ENCODE data around the gene SAP30BP.
"Not testable (repeated sequence)": the region's sequence is repeated elsewhere in the genome, so short reads cannot be mapped to it uniquely, and the experiment has no call there.

The SAP30BP gene

GRCh38 chr17:75634754-75635609 is 32.2 kb upstream of the SAP30BP start:
- no peak for DNase-seq

GRCh38 chr17:75635610-75636202 is 31.4 kb upstream of the SAP30BP start:
- DNase-seq: no peak

GRCh38 chr17:75636381-75637142 is 30.6 kb upstream of the SAP30BP start:
- no peak for DNase-seq

GRCh38 chr17:75637143-75637538 is 30.0 kb upstream of the SAP30BP start:
- DNase-seq: no peak

- no peak for DNase-seq
Measured at GRCh38 chr17:75637551-75637950, 29.6 kb upstream of the SAP30BP start.

- not testable (repeated sequence) for DNase-seq
Measured at GRCh38 chr17:75638039-75638438, 29.1 kb upstream of the SAP30BP start.

GRCh38 chr17:75638893-75639292 is 28.2 kb upstream of the SAP30BP start:
- no peak for DNase-seq

- no peak for DNase-seq
Measured at GRCh38 chr17:75639327-75639726, 27.8 kb upstream of the SAP30BP start.

GRCh38 chr17:75639771-75640555 is 27.2 kb upstream of the SAP30BP start:
- DNase-seq: no peak

- no peak for DNase-seq
Measured at GRCh38 chr17:75640556-75641119, 26.5 kb upstream of the SAP30BP start.

GRCh38 chr17:75641343-75641742 is 25.8 kb upstream of the SAP30BP start:
- DNase-seq: no peak

GRCh38 chr17:75642182-75642783 is 24.9 kb upstream of the SAP30BP start:
- DNase-seq: no peak

GRCh38 chr17:75642784-75643642 is 24.1 kb upstream of the SAP30BP start:
- no peak for DNase-seq

- no peak for DNase-seq
Measured at GRCh38 chr17:75643643-75644017, 23.5 kb upstream of the SAP30BP start.

GRCh38 chr17:75645501-75645888 is 21.6 kb upstream of the SAP30BP start:
- no peak for DNase-seq

- DNase-seq: no peak
Measured at GRCh38 chr17:75645889-75646637, 21.1 kb upstream of the SAP30BP start.

GRCh38 chr17:75646638-75646992 is 20.5 kb upstream of the SAP30BP start:
- DNase-seq: no peak

GRCh38 chr17:75647061-75647460 is 20.1 kb upstream of the SAP30BP start:
- no peak for DNase-seq

- DNase-seq: no peak
Measured at GRCh38 chr17:75647921-75648320, 19.2 kb upstream of the SAP30BP start.

- DNase-seq: no peak
Measured at GRCh38 chr17:75649687-75650086, 17.5 kb upstream of the SAP30BP start.

- DNase-seq: no peak
Measured at GRCh38 chr17:75650874-75651273, 16.3 kb upstream of the SAP30BP start.
